Stimulated activated CD8-positive, alpha-beta memory T cell treated with anti-CD3 and anti-CD28 coated beads, Interleukin-15, amount 100 ng/mL, for 1 hour (primary cell): Measurements from ENCODE around the gene SHC2.
A peak's percentile ranks its signal among the peaks of the same experiment; 100 is the strongest.
"Not testable (repeated sequence)": the region's sequence is repeated elsewhere in the genome, so short reads cannot be mapped to it uniquely, and the experiment has no call there.

ENCODE experiments used
- DNase-seq: peaks from one replicate; pipeline ENCODE4 v3.0.0-alpha.2; 2020; ENCODE audit warnings: low read depth

Gene SHC2

DNA sequence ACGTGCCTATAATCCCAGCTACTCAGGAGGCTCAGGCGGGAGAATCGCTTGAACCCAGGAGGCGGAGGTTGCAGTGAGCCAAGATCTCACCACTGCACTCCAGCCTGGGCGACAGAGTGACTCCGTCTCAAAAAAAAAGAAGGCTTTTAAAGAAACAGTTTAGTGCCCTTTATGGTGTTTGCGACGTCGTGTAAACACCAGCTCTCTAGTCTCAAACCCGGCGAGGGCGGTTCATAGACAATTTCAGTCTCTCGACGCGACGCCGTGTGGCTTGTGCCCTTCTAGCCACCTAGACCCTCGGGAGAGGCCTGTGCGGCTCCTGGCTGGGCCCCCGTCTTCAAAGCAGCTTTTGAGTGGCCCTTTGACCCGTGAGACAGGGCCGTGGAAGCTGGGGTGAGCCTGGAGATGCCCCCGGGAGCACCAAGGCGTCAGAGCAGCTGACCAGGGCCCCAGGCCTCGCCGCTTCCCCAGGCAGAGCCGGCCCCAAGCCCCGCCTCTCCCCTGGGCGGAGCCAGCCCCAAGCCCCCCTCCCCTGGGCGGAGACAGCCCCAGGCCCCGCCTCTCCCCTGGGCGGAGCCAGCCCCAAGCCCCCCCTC, 30.4 kb upstream of the SHC2 start:
- no peak for DNase-seq

- no peak for DNase-seq
Measured at GRCh38 chr19:489418-490196, 28.8 kb upstream of the SHC2 start.

GRCh38 chr19:488505-489417, 27.9 kb upstream of the SHC2 start:
- peak; percentile 87 for DNase-seq

GRCh38 chr19:485583-486236, 24.9 kb upstream of the SHC2 start:
- DNase-seq, result no peak

- no peak for DNase-seq
Measured at GRCh38 chr19:485077-485476, 24.2 kb upstream of the SHC2 start.

DNA sequence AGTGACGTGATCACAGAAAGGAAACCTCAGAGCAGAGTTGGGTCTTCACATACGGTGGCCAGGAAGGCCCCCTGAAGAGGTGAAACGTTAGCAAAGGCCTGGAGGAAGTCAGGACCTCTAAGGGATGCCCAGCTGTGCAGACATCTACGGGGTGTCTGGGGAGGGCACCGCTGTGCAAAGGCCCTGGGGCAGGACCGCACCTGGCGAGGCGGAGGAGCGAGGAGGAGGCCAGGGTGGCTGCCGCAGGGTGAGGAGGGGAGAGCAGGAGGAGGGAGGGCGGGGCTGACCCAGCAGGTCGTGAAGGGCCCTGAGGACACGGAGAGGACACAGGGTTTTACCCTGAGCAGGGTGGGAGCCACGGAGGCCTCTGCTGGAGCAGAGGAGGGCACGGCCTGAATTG, 23.7 kb upstream of the SHC2 start:
- DNase-seq, result no peak

GRCh38 chr19:483332-484072, 22.7 kb upstream of the SHC2 start:
- no peak for DNase-seq

DNA sequence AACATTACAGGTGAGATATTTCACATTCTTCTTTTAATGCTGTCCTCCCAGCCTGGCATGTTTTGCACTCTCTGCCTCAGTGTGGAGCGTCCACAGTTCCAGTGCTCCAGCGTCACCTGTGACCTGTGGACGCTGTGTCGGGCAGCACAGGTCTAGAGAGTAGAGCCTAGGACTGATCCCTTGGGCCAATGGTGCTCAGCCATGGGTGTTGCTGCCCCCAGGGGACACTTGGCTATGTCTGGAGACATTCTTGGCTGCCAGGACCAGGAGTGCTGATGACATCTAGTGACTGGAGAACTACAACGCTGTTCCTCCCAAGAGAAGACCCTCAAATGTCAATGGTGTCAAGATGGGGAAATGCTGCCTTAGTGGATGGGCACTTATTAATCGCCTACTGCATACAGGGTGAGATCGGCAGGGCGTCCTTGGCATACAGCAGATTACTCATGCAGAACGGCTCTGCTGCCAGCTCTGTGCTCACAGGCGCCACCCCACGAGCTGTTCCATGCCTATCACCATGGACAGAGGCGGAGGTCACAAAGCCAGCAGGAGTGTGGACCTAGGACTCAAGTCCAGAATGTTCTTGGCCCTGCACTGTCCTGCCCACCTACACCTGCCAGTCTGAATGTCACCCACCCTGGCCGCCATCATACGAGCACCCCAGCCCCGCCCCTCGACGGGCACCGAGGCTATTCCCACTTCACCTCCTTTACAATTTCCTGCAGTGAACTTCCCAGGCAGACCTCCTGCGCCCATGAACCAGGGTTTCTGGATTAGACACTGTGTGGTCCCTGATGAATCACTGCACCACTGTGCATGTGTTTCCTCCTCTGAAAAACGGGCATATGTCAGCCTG, 21.6 kb upstream of the SHC2 start:
- no peak for DNase-seq

DNA sequence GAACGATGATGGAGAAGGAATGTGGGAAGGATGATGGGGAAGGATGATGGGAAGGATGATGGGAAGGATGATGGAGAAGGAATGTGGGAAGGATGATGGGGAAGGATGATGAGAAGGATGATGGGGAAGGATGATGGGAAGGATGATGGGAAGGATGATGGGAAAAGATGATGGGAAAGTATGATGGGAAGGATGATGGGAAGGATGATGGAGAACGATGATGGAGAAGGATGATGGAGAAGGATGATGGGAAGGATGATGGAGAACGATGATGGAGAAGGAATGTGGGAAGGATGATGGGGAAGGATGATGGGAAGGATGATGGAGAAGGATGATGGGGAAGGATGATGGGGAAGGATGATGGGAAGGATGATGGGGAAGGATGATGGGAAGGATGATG, 20.3 kb upstream of the SHC2 start:
- not testable (repeated sequence) for DNase-seq

- no peak for DNase-seq
Measured at GRCh38 chr19:480016-480855, 19.4 kb upstream of the SHC2 start.

- no peak for DNase-seq
Measured at GRCh38 chr19:478976-479375, 18.1 kb upstream of the SHC2 start.

- no peak for DNase-seq
Measured at GRCh38 chr19:478236-478903, 17.5 kb upstream of the SHC2 start.

GRCh38 chr19:475360-475759, 14.5 kb upstream of the SHC2 start:
- no peak for DNase-seq

- DNase-seq, result no peak
Measured at GRCh38 chr19:474126-475078, 13.6 kb upstream of the SHC2 start.

- no peak for DNase-seq
Measured at GRCh38 chr19:472005-472858, 11.4 kb upstream of the SHC2 start.

GRCh38 chr19:470701-471100, 9.9 kb upstream of the SHC2 start:
- DNase-seq, result no peak

DNA sequence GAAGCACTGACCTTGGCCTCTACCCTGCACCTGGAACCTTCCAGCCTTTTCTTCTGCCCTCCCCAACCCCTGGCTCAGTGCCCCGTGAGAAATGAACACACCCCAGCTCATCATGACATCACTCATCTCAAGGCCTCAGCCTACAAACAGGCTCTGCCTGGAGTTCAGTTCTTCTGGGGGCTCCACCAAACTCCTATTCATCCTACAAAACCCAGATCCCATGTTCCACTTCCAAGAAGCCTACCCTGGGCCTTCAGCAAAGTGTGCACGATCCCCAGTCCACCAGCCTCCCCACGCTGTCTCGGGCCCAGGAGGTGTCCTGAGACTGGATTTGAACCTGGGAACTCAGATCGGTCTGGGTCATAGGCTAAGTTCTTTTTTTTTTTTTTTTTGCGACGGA, 9.0 kb upstream of the SHC2 start:
- DNase-seq, result no peak
